GM10847 (cell line): ENCODE measurements around the gene MCU.

Source experiments
- POLR2A ChIP-seq: IDR thresholded peaks from 2 replicates; pipeline ENCODE4 v1.6.1; 2011; ENCODE audit not compliant: insufficient read length; ENCODE audit errors: extremely low read depth

MCU gene

DNA sequence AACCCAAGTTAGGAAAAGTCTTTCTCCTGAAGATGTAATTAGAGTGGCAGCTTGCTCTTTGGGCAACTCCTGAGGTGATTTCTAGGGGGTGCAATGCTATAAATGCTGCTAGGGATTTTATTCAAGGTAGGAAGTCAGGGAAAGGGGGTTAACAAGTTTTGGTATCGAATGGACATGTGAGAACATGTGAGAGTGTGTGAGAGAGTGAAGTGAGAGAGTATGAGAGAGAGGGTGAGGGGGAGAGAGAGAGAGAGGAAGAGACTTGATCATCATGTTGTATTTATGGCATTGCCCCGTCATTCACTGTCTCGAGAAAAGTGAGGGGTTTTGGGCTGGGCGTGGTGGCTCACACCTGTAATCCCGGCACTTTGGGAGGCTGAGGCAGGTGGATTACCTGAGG is 50.9 kb downstream of the MCU start:
- no peak for TF ChIP-seq POLR2A

DNA sequence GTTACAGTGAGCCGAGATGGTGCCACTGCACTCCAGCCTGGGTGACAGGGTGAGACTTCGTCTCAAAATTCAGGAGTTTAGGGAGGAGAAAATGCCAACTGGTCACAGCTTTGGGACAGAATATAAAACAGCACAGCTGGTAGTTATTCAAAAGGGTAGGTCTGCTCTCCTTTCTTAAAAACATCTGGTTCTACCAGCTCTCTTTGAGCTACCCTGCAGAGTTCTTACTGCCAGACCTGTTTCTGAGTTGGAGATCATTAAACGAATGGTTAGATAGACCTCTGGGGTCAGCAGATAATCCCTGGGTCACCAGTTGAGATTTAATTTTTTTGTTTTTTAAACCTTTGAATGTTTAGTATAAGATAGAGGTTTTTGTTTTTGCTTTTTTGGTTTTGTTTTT is 52.6 kb downstream of the MCU start:
- no peak for TF ChIP-seq POLR2A

DNA sequence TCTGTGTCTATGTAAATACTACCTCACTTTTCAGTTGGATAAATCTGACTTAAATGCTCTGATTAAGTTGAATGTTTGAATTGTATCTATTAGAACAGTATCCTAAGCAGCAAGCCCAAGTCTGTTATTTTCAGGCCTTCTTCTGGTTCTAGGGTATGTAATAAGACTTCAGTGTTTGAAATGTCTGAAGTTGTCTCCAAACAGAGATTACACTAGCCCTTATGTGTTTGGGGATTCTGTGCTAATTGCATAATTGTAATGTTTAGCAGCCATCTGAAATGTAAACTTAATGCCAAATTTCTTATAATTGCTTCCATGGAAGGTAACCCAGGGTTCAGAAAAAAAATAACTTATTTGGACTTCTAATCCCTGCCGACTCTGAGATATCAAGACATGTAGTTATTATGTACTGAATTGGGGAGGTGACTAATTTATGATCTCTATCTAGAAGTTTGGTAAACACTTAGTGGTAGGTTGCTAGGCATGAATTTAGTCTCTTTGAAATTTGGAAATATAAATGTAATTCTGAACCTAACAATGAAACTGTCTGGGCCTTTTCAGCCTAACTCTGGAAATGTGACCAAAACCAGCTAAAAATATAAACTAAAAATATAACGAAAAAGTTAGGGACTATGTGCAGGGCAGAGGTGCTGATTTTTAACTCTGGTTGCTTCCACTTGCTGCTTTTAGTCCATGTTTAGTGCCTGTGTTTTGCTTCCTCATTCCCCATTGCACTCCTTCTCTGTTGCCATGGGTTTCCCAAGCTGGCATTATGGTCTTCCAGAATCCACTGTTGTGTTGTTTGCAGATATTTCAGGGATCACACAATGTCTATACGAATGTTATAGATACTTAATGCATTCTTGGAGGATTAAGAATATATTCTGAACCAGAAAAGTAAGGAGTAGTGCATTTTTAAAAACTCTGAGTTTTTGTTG is 54.8 kb downstream of the MCU start:
- no peak for TF ChIP-seq POLR2A

DNA sequence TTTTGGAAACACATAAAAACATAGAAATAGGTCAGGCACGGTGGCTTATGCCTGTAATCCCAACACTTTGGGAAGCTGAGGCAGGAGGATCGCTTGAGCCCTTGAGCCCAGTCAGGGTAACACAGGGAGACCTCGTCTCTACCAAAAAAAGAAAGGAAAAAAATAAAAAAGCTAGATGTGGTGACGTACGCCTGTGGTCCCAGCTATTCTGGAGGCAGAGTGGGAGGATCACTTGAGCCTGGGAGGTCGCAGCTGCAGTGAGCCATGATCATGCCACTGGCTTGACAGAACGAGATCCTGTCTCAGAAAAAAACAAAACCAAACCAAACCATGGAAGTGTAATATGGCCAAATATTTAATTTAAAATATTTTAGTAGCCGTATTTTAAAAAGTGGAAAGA is 55.6 kb downstream of the MCU start:
- TF ChIP-seq POLR2A = no peak

DNA sequence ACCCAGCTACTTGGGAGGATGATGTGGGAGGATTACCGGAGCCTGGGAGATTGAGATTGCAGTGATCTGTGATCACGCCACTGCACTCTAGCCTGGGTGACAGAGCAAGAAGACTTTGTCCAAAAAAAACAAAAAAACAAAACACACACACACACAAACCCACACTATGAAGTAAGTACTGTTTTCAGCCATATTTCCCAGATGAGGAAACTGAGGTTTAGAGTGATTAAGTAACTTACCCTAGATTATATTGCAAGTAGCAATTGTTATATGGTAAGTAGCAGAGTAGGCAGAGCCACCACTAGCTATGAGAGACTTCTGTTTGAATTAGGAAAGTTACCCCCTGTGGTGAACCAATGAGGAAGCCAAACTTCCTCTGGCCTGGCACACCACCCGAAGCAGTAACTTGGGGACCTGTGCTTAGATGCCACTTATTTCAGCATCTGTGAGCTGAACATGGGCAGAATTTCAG is 61.9 kb downstream of the MCU start:
- TF ChIP-seq POLR2A = no peak

DNA sequence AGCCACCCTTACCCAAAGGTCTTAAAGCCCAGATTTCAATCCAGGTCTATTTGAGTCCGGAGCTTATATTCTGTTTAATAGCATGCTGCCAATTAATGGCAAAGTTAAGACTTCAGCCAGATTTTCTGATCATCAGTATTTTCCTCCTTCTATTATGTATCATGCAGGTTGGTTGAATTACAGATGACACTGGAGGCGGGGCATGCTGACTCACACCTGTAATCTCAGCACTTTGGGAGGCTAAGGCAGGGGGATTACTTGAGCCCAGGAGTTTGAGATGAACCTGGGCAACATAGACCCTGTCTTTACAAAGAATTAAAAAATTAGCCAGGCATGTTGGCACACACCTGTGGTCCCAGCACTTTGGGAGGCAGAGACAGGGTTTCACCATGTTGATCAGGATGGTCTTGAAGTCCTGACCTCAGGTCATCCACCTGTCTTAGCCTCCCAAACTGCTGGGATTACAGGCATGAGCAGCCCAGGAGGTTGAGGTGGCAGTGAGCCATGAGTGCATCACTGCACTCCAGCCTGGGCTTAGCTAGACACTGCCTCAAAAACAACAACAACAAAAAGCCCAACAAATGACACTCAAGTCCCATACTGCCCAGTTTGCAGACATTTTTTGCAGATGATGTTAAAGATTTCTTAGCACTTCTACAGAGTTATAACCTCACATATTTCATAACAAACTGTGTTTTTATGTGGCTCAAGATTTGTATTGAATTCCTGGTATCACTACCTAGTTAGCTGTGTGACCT is 62.5 kb downstream of the MCU start:
- TF ChIP-seq POLR2A = no peak

DNA sequence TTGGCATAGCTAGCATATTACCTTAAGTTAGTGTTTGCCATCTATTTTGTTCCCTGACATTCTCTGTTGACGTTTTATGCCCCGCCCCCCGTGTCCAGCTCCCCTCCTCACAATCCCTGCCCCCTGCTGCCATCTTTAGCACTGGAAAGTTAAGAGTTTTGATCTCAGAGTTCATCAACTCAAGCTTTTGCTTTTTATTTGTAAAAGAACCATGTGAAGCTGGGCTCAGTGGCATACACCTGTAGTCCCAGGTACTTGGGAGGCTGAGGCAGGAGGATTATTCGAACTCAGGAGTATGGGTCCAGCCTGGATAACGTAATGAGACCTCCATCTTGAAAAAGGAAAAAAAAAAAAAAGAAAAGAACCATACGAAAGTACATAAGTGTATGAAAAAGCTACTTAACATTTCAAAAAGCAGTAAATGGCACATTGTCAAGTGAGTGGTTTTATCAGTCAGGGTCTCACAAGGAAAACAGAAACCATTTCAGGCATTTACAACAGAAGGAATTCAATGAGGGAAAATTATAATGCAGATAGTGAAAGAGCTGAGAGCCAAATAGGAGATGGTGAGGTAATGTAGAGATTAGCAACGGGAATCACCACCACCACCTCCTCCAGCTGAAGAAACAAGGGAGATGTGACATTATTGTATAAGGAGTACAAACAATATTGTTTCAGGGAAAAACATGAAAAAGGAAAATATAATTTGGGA is 64.9 kb downstream of the MCU start:
- TF ChIP-seq POLR2A = no peak

DNA sequence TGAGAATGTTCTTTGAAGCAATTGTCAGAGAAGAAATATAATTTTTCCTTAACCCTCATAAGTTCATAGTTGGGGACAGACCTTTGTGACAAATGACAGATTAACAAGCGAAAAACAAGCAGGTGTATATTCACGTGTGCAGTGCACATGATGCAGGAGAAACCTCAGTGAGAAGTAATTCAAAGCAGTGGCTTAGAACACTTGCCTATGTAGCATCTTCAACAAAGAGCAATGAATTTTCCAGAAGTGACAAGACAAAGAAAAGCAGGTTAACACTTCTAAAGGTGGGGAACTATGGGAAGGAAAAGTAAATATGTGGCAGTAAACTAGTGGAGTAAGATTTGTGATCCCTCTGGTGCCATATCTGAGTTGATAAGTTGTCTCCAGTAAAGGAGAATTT is 65.8 kb downstream of the MCU start:
- no peak for TF ChIP-seq POLR2A

DNA sequence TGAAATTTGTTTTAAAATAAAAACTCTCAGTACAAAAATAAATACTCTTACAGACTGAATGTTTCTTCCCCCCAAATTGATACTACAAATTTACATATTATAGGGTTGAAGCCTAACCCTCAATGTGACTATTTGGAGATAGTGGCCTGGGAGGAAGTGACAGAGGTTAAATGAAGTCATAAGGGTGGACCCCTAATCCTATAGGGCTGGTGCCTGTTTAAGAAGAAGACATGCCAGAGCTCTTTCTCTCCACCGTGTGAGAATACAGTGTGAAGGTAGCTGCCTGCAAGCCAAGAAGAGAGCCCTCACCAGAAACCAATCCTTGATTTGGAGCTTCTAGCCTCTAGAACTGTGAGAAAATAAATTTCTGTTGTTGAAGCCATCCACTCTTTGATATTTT is 67.6 kb downstream of the MCU start:
- no peak for TF ChIP-seq POLR2A

DNA sequence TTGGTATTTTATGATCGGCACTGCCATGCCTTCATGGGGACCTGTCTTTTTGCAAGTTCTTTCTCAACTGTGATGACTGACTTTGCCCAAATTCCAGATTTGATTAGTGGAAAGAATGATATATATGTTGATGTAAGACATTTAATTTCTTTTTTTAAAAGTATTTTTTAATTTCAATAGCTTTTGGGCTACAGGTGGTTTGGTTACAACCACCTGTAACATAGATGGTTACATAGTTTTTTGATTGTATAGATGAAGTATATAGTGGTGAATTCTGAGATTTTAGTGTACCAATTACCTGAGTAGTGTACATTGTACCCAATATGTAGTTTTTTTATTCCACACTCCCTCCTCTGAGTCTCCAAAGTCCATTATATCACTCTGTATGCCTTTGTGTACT is 69.6 kb downstream of the MCU start:
- TF ChIP-seq POLR2A = no peak

DNA sequence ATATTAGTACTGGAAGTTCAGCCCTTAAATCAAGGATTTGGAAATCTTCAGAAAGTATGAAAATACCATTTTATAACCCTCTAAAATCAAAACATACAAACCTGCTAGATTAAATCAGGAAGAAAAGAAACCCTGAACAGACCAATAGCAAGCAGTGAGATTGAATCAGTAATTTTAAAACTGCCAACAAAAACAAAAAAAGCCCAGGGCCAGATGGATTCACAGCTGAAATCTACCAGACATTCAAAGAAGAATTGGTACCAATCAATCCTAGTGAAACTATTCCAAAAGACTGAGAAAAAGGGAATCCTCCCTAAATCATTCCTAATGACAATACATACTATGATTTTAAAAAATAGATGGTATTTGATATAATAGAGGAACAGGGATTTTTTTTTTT is 70.1 kb downstream of the MCU start:
- TF ChIP-seq POLR2A = no peak

DNA sequence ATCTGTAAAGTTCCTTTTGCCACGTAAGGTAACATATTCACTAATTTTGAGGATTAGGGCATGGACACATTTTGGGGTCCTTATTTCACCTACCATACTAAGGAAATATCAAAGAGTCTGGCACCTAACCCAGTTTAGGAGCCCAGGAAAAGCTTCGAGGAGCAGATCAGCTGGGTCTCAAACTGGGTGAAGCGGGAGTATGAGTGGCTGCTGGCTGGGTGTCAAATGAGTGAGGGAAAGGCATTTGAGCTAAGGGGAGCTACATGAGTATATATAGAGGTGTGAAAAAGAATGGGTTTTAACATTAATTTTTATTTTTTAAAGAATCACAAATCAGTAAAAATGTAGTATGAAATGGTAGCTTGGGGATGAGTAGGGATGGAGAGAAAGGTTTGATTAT is 71.3 kb downstream of the MCU start:
- no peak for TF ChIP-seq POLR2A

DNA sequence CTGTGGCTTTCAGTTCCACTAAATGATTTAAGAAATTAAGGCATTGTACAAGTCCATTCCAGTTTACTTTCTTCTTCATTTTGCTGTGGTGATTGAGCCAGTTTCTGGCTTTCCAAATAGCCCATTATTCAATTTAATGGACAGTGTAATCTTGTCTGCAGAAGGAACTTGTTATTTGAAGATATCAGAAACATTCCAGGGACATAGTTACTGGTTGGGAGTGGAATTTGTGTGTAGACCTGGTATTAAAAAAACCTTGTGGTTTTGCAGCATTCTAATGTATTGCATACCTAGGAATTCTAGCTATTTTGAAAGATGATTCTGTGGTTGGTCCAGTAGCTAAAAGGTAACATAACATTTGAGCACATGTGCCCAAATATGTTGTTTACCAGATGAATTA is 72.2 kb downstream of the MCU start:
- TF ChIP-seq POLR2A = no peak

DNA sequence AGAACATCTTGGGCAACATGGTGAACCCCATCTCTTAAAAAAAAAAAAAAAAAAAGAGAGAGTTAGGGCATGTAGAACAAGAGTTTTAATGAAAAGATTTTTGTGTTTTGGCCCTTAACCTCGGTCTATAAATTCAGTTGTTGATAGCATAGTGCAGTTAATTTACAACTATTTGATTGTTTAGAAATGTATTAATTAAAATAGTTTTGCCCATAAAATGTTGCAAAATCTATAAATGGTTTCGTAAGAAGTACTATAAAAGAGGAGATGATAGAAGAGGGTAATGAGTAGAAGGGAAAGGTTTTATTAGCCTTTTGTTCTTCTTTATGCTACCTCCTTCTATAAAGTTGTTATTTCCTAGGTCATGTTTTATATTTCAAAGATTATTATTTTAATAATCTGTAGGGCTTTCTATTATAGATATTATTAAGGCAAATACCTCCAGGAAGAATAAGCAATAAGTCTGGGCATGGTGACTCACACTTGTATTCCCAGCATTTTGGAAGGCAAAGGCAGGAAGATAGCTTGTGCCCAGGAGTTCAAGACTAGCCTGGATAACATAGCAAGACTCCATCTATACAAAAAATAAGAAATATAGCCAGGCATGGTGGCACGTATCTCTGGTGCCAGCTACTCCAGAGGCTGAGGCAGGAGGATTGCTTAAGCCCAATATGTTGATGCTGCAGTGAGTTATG is 73.3 kb downstream of the MCU start:
- no peak for TF ChIP-seq POLR2A

DNA sequence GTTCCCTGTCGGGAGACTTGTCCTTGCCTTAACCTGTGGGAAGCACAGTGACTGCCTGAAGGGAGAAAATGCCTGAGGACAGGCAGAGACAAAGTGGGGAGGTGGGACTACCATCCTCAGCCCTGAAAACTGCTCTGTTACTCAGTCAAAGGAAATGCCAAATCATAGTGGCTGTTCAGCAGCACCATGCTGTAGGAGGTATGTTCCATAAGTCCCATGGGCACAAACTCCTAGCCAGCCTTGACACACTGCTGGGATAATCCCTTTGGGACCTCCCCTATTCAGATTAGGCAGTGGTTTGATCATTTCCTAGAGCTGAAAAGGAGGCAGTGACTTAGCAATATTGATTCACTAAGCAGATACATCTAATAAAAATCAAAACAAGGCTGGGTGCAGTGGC is 80.1 kb downstream of the MCU start:
- TF ChIP-seq POLR2A = no peak
